Activated naive CD4-positive, alpha-beta T cell treated with anti-CD3 and anti-CD28 coated beads, Interleukin-2, amount 50 U/mL, for 24 hours (primary cell): ENCODE data around the gene ZNF775.
"Not testable (repeated sequence)": the region's sequence is repeated elsewhere in the genome, so short reads cannot be mapped to it uniquely, and the experiment has no call there.

ENCODE experiments used
- H3K27ac Mint-ChIP-seq: one replicate; pipeline ENCODE4 v1.8.0; 2021; ENCODE audit warnings: mild to moderate bottlenecking, mixed read lengths
- H3K27me3 Mint-ChIP-seq: one replicate; pipeline ENCODE4 v1.8.0; 2021; ENCODE audit warnings: mixed read lengths
- H3K36me3 Mint-ChIP-seq: one replicate; pipeline ENCODE4 v1.8.0; 2021; ENCODE audit warnings: mixed read lengths
- H3K4me1 Mint-ChIP-seq: one replicate; pipeline ENCODE4 v1.8.0; 2021; ENCODE audit warnings: mixed read lengths
- H3K4me3 Mint-ChIP-seq: one replicate; pipeline ENCODE4 v1.8.0; 2021; ENCODE audit warnings: mild to moderate bottlenecking, mixed read lengths
- H3K9me3 Mint-ChIP-seq: one replicate; pipeline ENCODE4 v1.8.0; 2021; ENCODE audit warnings: mixed read lengths

Gene ZNF775

GRCh38 chr7:150382123-150382843 is 3.2 kb downstream of the ZNF775 start:
- Mint-ChIP-seq H3K27ac (no peak overlapping the region), H3K4me3 (no peak overlapping the region), H3K9me3 (no peaks in the 10 kb centered on the region), H3K36me3 (no peaks in the 10 kb centered on the region), H3K4me1 (peaks cover 33% of the 10 kb centered on the region), H3K27me3 (no peaks in the 10 kb centered on the region)

- Mint-ChIP-seq H3K27me3 (no peaks in the 10 kb centered on the region), H3K9me3 (no peaks in the 10 kb centered on the region), H3K4me1 (peaks cover 27% of the 10 kb centered on the region), H3K36me3 (no peaks in the 10 kb centered on the region), H3K27ac (no peak overlapping the region), H3K4me3 (no peak overlapping the region)
Measured at GRCh38 chr7:150382844-150383225, 3.7 kb downstream of the ZNF775 start.

- no peaks in the 10 kb centered on the region for H3K9me3 Mint-ChIP-seq
- H3K4me3 Mint-ChIP-seq = no peak overlapping the region
- peaks cover 22% of the 10 kb centered on the region for H3K4me1 Mint-ChIP-seq
- no peaks in the 10 kb centered on the region for H3K27me3 Mint-ChIP-seq
- H3K36me3 Mint-ChIP-seq = no peaks in the 10 kb centered on the region
- no peak overlapping the region for H3K27ac Mint-ChIP-seq
Measured at GRCh38 chr7:150383710-150384397, 4.7 kb downstream of the ZNF775 start.

GRCh38 chr7:150384406-150385301 is 5.5 kb downstream of the ZNF775 start:
- peaks cover 20% of the 10 kb centered on the region for H3K4me1 Mint-ChIP-seq
- no peak overlapping the region for H3K4me3 Mint-ChIP-seq
- H3K9me3 Mint-ChIP-seq = no peaks in the 10 kb centered on the region
- no peaks in the 10 kb centered on the region for H3K27me3 Mint-ChIP-seq
- no peak overlapping the region for H3K27ac Mint-ChIP-seq
- no peaks in the 10 kb centered on the region for H3K36me3 Mint-ChIP-seq

GRCh38 chr7:150385302-150385723 is 6.2 kb downstream of the ZNF775 start:
- no peak overlapping the region for H3K4me3 Mint-ChIP-seq
- peaks cover 14% of the 10 kb centered on the region for H3K4me1 Mint-ChIP-seq
- no peaks in the 10 kb centered on the region for H3K27me3 Mint-ChIP-seq
- no peaks in the 10 kb centered on the region for H3K9me3 Mint-ChIP-seq
- H3K27ac Mint-ChIP-seq = no peak overlapping the region
- no peaks in the 10 kb centered on the region for H3K36me3 Mint-ChIP-seq

GRCh38 chr7:150385884-150386283 is 6.8 kb downstream of the ZNF775 start:
- not testable (repeated sequence) for H3K4me3 Mint-ChIP-seq, H3K27me3 Mint-ChIP-seq, H3K27ac Mint-ChIP-seq, H3K9me3 Mint-ChIP-seq, H3K36me3 Mint-ChIP-seq, H3K4me1 Mint-ChIP-seq

GRCh38 chr7:150388306-150388705 is 9.2 kb downstream of the ZNF775 start:
- Mint-ChIP-seq H3K27ac (no peak overlapping the region), H3K27me3 (no peaks in the 10 kb centered on the region), H3K36me3 (no peaks in the 10 kb centered on the region), H3K9me3 (no peaks in the 10 kb centered on the region), H3K4me1 (no peaks in the 10 kb centered on the region), H3K4me3 (no peak overlapping the region)

- H3K36me3 Mint-ChIP-seq = no peaks in the 10 kb centered on the region
- no peaks in the 10 kb centered on the region for H3K27me3 Mint-ChIP-seq
- no peak overlapping the region for H3K27ac Mint-ChIP-seq
- H3K4me3 Mint-ChIP-seq = no peak overlapping the region
- H3K9me3 Mint-ChIP-seq = no peaks in the 10 kb centered on the region
- no peaks in the 10 kb centered on the region for H3K4me1 Mint-ChIP-seq
Measured at GRCh38 chr7:150388709-150389531, 9.8 kb downstream of the ZNF775 start.

GRCh38 chr7:150389532-150389816 is 10.3 kb downstream of the ZNF775 start:
- no peak overlapping the region for H3K27ac Mint-ChIP-seq
- no peak overlapping the region for H3K4me3 Mint-ChIP-seq
- H3K4me1 Mint-ChIP-seq = peaks cover 3% of the 10 kb centered on the region
- H3K27me3 Mint-ChIP-seq = no peaks in the 10 kb centered on the region
- H3K9me3 Mint-ChIP-seq = no peaks in the 10 kb centered on the region
- no peaks in the 10 kb centered on the region for H3K36me3 Mint-ChIP-seq

GRCh38 chr7:150390205-150390604 is 11.1 kb downstream of the ZNF775 start:
- no peak overlapping the region for H3K4me3 Mint-ChIP-seq
- no peak overlapping the region for H3K27ac Mint-ChIP-seq
- H3K27me3 Mint-ChIP-seq = no peaks in the 10 kb centered on the region
- peaks cover 8% of the 10 kb centered on the region for H3K4me1 Mint-ChIP-seq
- no peaks in the 10 kb centered on the region for H3K9me3 Mint-ChIP-seq
- H3K36me3 Mint-ChIP-seq = no peaks in the 10 kb centered on the region

- no peak overlapping the region for H3K27ac Mint-ChIP-seq
- H3K27me3 Mint-ChIP-seq = no peaks in the 10 kb centered on the region
- H3K4me1 Mint-ChIP-seq = peaks cover 12% of the 10 kb centered on the region
- H3K4me3 Mint-ChIP-seq = no peak overlapping the region
- no peaks in the 10 kb centered on the region for H3K9me3 Mint-ChIP-seq
- no peaks in the 10 kb centered on the region for H3K36me3 Mint-ChIP-seq
Measured at GRCh38 chr7:150393325-150393724, 14.2 kb downstream of the ZNF775 start.

GRCh38 chr7:150396426-150396825 is 17.3 kb downstream of the ZNF775 start:
- H3K27ac Mint-ChIP-seq = no peak overlapping the region
- no peak overlapping the region for H3K4me3 Mint-ChIP-seq
- no peaks in the 10 kb centered on the region for H3K9me3 Mint-ChIP-seq
- no peaks in the 10 kb centered on the region for H3K27me3 Mint-ChIP-seq
- H3K4me1 Mint-ChIP-seq = peaks cover 12% of the 10 kb centered on the region
- peaks cover 2% of the 10 kb centered on the region for H3K36me3 Mint-ChIP-seq

GRCh38 chr7:150396851-150397260 is 17.7 kb downstream of the ZNF775 start:
- Mint-ChIP-seq H3K36me3 (peaks cover 2% of the 10 kb centered on the region), H3K27ac (no peak overlapping the region), H3K4me3 (no peak overlapping the region), H3K27me3 (no peaks in the 10 kb centered on the region), H3K4me1 (peaks cover 12% of the 10 kb centered on the region), H3K9me3 (no peaks in the 10 kb centered on the region)

GRCh38 chr7:150397346-150398107 is 18.4 kb downstream of the ZNF775 start:
- H3K27me3 Mint-ChIP-seq = no peaks in the 10 kb centered on the region
- no peaks in the 10 kb centered on the region for H3K9me3 Mint-ChIP-seq
- peaks cover 2% of the 10 kb centered on the region for H3K36me3 Mint-ChIP-seq
- H3K4me3 Mint-ChIP-seq = no peak overlapping the region
- H3K4me1 Mint-ChIP-seq = peaks cover 12% of the 10 kb centered on the region
- H3K27ac Mint-ChIP-seq = no peak overlapping the region
